Measurements from ENCODE around the gene ERBIN. TPM values are rescaled to one million over a fixed set of nuclear protein-coding genes. Genes with fewer than 3 reads are reported as not detected.

Gene ERBIN
- total and polyA plus RNA-seq, 2 of the 8 experiments (the other 6 are each of a cell fraction or from before 2014, with no cell fraction given): 7.7 to 33.2 TPM

DNA sequence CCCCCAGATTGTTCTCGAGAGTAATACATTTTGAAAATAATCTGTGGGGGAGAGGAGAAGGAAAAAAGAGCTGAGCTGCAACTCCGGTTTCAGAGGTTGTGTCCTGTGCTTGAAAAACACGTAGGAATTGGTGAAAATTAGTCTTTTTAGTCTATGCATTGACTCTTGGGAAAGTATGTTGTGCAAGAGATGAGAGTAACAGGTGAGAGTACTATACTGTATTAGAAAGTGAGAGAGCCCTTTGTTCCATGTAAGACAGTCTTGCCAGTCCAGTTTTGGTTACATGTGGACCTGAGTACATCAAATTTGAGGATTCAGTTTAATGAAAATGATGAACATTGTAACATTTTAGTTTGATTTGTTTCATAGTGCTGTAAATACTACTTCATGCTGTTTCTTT is 27.8 kb downstream of the ERBIN start:
- H2BK120ac ChIP-seq (replicated peaks; ENCODE audit: low read depth, low read length): no peak overlapping the region
- H3K4ac ChIP-seq (replicated peaks; ENCODE audit: insufficient read length, low read depth, low read length): no peak overlapping the region
- H3K9ac ChIP-seq (replicated peaks in 1 of 4; ENCODE audit: extremely low read depth in 1 of 4, low read depth in 3 of 4, low read length in 3 of 4): no peak overlapping the region
- H4K91ac ChIP-seq (replicated peaks; ENCODE audit: insufficient read length, low read length): no peak overlapping the region
- H3K23me2 ChIP-seq (ENCODE audit: low read depth, low read length): no peaks in the 10 kb centered on the region
- no peaks in the 10 kb centered on the region for H3K79me1 ChIP-seq (ENCODE audit: low read depth, low read length)
- peaks cover 0 to 8% (median 2%) of the 10 kb centered on the region in 4 experiments; a peak in 3 of 7 replicates for H3K4me1 ChIP-seq (replicated peaks in 1 of 4; ENCODE audit: control insufficient read depth in 3 of 4, insufficient read depth in 4 of 4, low read length in 3 of 4)
- H3K14ac ChIP-seq (ENCODE audit: insufficient read length): no peak overlapping the region
- no peak overlapping the region for H3K4me3 ChIP-seq (ENCODE audit: extremely low read depth in 1 of 4, insufficient read depth in 2 of 4, low read depth in 3 of 4, low read length in 4 of 4)
- H3K9me3 ChIP-seq (ENCODE audit: insufficient read depth in 2 of 2, low read depth in 1 of 2, low read length in 1 of 2): peaks cover 0 to 14% of the 10 kb centered on the region in 2 experiments; a peak in 2 of 4 replicates
- FAIRE-seq (no peak), DNase-seq (ENCODE audit: low read depth in 1 of 2, low spot score in 2 of 2) (no peak)
- no peaks in the 10 kb centered on the region for H3K27me3 ChIP-seq (replicated peaks in 1 of 4; ENCODE audit: control insufficient read depth in 3 of 4, extremely low read depth in 1 of 4, insufficient read depth in 3 of 4, low read length in 3 of 4)
- H4K20me1 ChIP-seq (replicated peaks in 1 of 2; ENCODE audit: control insufficient read depth in 1 of 2, insufficient read depth in 2 of 2, low read length in 2 of 2): no peaks in the 10 kb centered on the region
- H2BK15ac ChIP-seq (ENCODE audit: low read length): no peak overlapping the region
- H3K4me2 ChIP-seq (ENCODE audit: insufficient read depth in 1 of 2, low read depth in 2 of 2, low read length in 2 of 2): no peak overlapping the region
- no peak overlapping the region for H3K23ac ChIP-seq (ENCODE audit: insufficient read length)
- ChIA-PET CTCF (ENCODE audit: partially characterized antibody) (no interaction called here), POLR2A (ENCODE audit: partially characterized antibody) (interaction anchor here (0.8 kb wide), 1 partner anchor 28 kb away, joined by 3 read pairs; the partner anchor contains the start of gene ERBIN)
- no peak overlapping the region for H3K27ac ChIP-seq (ENCODE audit: low read depth, low read length)
- H4K8ac ChIP-seq (ENCODE audit: extremely low read depth, insufficient read depth, low read length): no peak overlapping the region
- TF ChIP-seq FOSL1 (IDR thresholded peaks at IDR 0.05; ENCODE audit: insufficient read depth, low read depth, low read length): no peak
- 0 out of 2 replicates have a peak, but pooled peaks have one; percentile 20 for TF ChIP-seq CEBPB (IDR thresholded peaks at IDR 0.05; ENCODE audit: low read depth, low read length)
- TF ChIP-seq SAP30 (IDR thresholded peaks at IDR 0.05; ENCODE audit: insufficient read depth, insufficient replicate concordance, low read length): no peak
- TF ChIP-seq SIRT6 (IDR thresholded peaks at IDR 0.05; ENCODE audit: low read length): no peak
- TF ChIP-seq RAD21 (IDR thresholded peaks at IDR 0.05 in 1 of 2, conservative IDR thresholded peaks at IDR 0.05 in 1 of 2; ENCODE audit: low read depth in 2 of 2, low read length in 2 of 2): no peak
- TF ChIP-seq SRF (IDR thresholded peaks at IDR 0.05; ENCODE audit: low read depth, low read length): no peak
- TF ChIP-seq, protein P1, sequence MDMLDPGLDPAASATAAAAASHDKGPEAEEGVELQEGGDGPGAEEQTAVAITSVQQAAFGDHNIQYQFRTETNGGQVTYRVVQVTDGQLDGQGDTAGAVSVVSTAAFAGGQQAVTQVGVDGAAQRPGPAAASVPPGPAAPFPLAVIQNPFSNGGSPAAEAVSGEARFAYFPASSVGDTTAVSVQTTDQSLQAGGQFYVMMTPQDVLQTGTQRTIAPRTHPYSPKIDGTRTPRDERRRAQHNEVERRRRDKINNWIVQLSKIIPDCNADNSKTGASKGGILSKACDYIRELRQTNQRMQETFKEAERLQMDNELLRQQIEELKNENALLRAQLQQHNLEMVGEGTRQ (IDR thresholded peaks at IDR 0.05; ENCODE audit: low read length): no peak
- H2BK20ac ChIP-seq (ENCODE audit: low read length): no peak overlapping the region
- H2AFZ ChIP-seq (ENCODE audit: low read length): no peak overlapping the region
- 81% methylated on average over 3 of the region's 3 CpGs; no CpG with 5 or more reads in 1 of the 2 experiments for WGBS, 2 experiments (ENCODE audit: extremely low coverage in 1 of 2, insufficient coverage in 1 of 2, insufficient read length in 1 of 2, insufficient replicate concordance in 2 of 2, low coverage in 1 of 2, low lambda C conversion rate in 2 of 2, missing lambda C conversion rate in 1 of 2)
- no peak overlapping the region for H3K56ac ChIP-seq (replicated peaks; ENCODE audit: insufficient read length, low read depth, low read length)
- H3K18ac ChIP-seq (ENCODE audit: extremely low read depth, low read length): no peak overlapping the region
- H2AK5ac ChIP-seq (ENCODE audit: low read depth, low read length): no peak overlapping the region
- no peak overlapping the region for H4K5ac ChIP-seq (ENCODE audit: insufficient read length, low read depth, low read length)
- peaks cover 0 to 84% of the 10 kb centered on the region in 2 experiments; a peak in 3 of 4 replicates for H3K79me2 ChIP-seq (ENCODE audit: control insufficient read depth in 1 of 2, insufficient read depth in 2 of 2, low read length in 2 of 2)
- no peak overlapping the region for H2BK12ac ChIP-seq (ENCODE audit: low read depth, low read length)
- no peak overlapping the region for H2BK5ac ChIP-seq (ENCODE audit: low read depth, low read length)
- peaks cover 0 to 3% (median 0%) of the 10 kb centered on the region in 4 experiments; a peak in 2 of 8 replicates for H3K36me3 ChIP-seq (ENCODE audit: control insufficient read depth in 2 of 4, insufficient read depth in 4 of 4, low read length in 3 of 4)
